ENCODE measurements around the gene OR10H5. TPM values are rescaled to one million over a fixed set of nuclear protein-coding genes. Genes with fewer than 3 reads are reported as not detected.

Gene OR10H5
- total RNA-seq, 1 donor from 2014 or later: not detected

GRCh38 chr19:15811476-15811875, 24.0 kb downstream of the OR10H5 start:
- intact Hi-C loops (cut with micrococcal nuclease): no loop called here
- ATAC-seq (ENCODE audit: low read depth): no peak
- no peak for TF ChIP-seq CTCF (IDR thresholded peaks at IDR 0.05)
- H3K27me3 Mint-ChIP-seq: peaks cover 44% of the 10 kb centered on the region
- no peaks in the 10 kb centered on the region for H3K4me1 Mint-ChIP-seq
- CTCF ChIA-PET: interaction anchor here (1.2 kb wide), 1 partner anchor 373 kb away, joined by 4 read pairs; the partner anchor contains the start of gene FAM32A
- H3K36me3 Mint-ChIP-seq (ENCODE audit: low read depth): no peaks in the 10 kb centered on the region
- POLR2A ChIA-PET: interaction anchor here (0.6 kb wide), 1 partner anchor 371 kb away, joined by 3 read pairs; no protein-coding TSS in a partner anchor
- no peaks in the 10 kb centered on the region for H3K9me3 Mint-ChIP-seq
- H3K27ac Mint-ChIP-seq: no peak overlapping the region
- no peak for DNase-seq
- no peak overlapping the region for H3K4me3 Mint-ChIP-seq

DNA sequence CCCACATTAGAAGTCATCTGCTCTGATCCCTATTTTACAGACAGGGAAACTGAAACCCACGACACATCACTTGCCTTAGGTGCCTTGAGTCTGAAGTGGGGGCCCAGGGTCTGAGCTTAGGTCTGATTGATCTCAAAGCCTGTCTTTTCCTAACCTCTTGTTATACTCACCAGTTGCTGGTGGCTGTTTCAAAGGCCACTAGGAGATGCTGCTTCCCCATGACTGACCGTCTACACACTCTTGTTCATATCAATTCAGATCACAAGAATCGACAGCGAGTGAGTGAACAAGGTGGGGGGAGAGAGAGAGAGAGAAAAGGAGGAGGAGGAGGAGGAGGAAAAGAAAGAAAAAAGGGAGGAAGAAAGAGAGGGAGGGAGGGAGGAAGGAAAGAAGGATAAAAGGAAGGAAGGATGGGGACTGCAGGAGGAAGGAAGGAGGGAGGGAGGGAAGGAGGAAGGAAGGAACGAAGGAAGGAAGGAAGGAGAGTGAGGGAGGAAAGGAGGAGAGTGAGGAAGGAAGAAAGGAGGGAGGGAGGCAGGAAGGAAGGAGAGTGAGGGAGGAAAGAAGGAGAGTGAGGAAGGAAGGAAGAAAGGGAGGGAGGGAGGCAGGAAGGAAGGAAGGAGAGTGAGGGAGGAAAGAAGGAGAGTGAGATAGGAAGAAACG, 24.7 kb downstream of the OR10H5 start:
- TF ChIP-seq CTCF (IDR thresholded peaks at IDR 0.05): no peak
- no peak overlapping the region for H3K4me3 Mint-ChIP-seq
- POLR2A ChIA-PET: interaction anchor here (0.6 kb wide), 1 partner anchor 370 kb away, joined by 3 read pairs; no protein-coding TSS in a partner anchor
- peaks cover 40% of the 10 kb centered on the region for H3K27me3 Mint-ChIP-seq
- no peaks in the 10 kb centered on the region for H3K9me3 Mint-ChIP-seq
- CTCF ChIA-PET: interaction anchor here (1.2 kb wide), 1 partner anchor 373 kb away, joined by 4 read pairs; the partner anchor contains the start of gene FAM32A
- no peaks in the 10 kb centered on the region for H3K36me3 Mint-ChIP-seq (ENCODE audit: low read depth)
- ATAC-seq (ENCODE audit: low read depth) (no peak), DNase-seq (no peak)
- no peaks in the 10 kb centered on the region for H3K4me1 Mint-ChIP-seq
- intact Hi-C loops (cut with micrococcal nuclease): loop anchor here (1.0 kb wide), 1 partner anchor 370 kb away; no protein-coding TSS in a partner anchor
- H3K27ac Mint-ChIP-seq: no peak overlapping the region

- no peaks in the 10 kb centered on the region for H3K9me3 Mint-ChIP-seq
- ATAC-seq (ENCODE audit: low read depth) (no peak), DNase-seq (no peak)
- intact Hi-C loops (cut with micrococcal nuclease): no loop called here
- H3K4me3 Mint-ChIP-seq: no peak overlapping the region
- peaks cover 36% of the 10 kb centered on the region for H3K27me3 Mint-ChIP-seq
- H3K27ac Mint-ChIP-seq: no peak overlapping the region
- no peak for TF ChIP-seq CTCF (IDR thresholded peaks at IDR 0.05)
- ChIA-PET CTCF (no interaction called here), POLR2A (no interaction called here)
- no peaks in the 10 kb centered on the region for H3K36me3 Mint-ChIP-seq (ENCODE audit: low read depth)
- H3K4me1 Mint-ChIP-seq: no peaks in the 10 kb centered on the region
Observed at GRCh38 chr19:15813916-15814315, 26.5 kb downstream of the OR10H5 start.

DNA sequence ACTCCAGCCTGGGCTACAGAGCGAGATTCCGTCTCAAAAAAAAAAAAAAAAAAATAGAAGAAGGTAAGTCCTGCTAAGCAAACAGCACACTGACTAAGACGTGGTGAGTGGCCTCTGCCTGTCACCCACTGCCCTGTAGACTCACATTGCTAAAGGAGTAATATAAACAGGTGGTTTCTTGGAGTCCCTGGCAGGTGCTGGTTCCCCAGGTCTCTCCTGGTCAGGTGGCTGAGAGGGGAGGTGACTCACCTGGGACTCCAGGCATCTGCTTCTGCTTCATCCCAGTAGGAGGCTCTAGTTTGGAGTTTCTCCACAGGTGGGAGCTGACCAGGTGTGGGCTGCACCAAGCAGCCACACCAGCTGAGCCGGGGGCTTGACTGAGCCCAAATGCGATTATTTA, 27.8 kb downstream of the OR10H5 start, which contains the start of gene OR10H1:
Gene OR10H1 (minus strand): TSS at position 359 of the 400 bp plus-strand sequence. CDS start 7,627 bp downstream, outside the sequence.
- no peak for ATAC-seq (ENCODE audit: low read depth)
- Mint-ChIP-seq H3K4me3 (no peak within 1 kb of the TSS), H3K36me3 (ENCODE audit: low read depth) (no peaks in the 10 kb centered on the region), H3K27me3 (peaks cover 38% of the 10 kb centered on the region), H3K9me3 (no peaks in the 10 kb centered on the region), H3K4me1 (no peaks in the 10 kb centered on the region), H3K27ac (no peak within 1 kb of the TSS)
- DNase-seq: no peak
- intact Hi-C loops (cut with micrococcal nuclease): no loop called here
- ChIA-PET POLR2A (no interaction called here), CTCF (no interaction called here)
- no peak for TF ChIP-seq CTCF (IDR thresholded peaks at IDR 0.05)

GRCh38 chr19:15820646-15821045, 33.2 kb downstream of the OR10H5 start:
- Mint-ChIP-seq H3K4me1 (no peaks in the 10 kb centered on the region), H3K27me3 (peaks cover 9% of the 10 kb centered on the region), H3K27ac (no peak overlapping the region), H3K9me3 (no peaks in the 10 kb centered on the region), H3K36me3 (ENCODE audit: low read depth) (no peaks in the 10 kb centered on the region), H3K4me3 (no peak overlapping the region)
- intact Hi-C loops (cut with micrococcal nuclease): no loop called here
- TF ChIP-seq CTCF (IDR thresholded peaks at IDR 0.05): no peak
- CTCF ChIA-PET: no interaction called here
- DNase-seq: no peak
- POLR2A ChIA-PET: interaction anchor here (1.1 kb wide), 1 partner anchor 16 kb away, joined by 3 read pairs; no protein-coding TSS in a partner anchor
- no peak for ATAC-seq (ENCODE audit: low read depth)
